GM08714 (cell line): ENCODE data around the gene ZC3HAV1L.
"Not testable (repeated sequence)": the region's sequence is repeated elsewhere in the genome, so short reads cannot be mapped to it uniquely, and the experiment has no call there.

ENCODE experiments used
- H3K4me3 ChIP-seq: fragments of 200-500 bp; sonication (Bioruptor generic); 2 replicates; pipeline ENCODE4 v1.5.1; 2014; ENCODE audit warnings: mild to moderate bottlenecking, low read length, inconsistent platforms
- ZNF274 ChIP-seq: IDR thresholded peaks from 2 replicates; pipeline ENCODE4 v1.6.1; 2012; ENCODE audit warnings: mild to moderate bottlenecking, low read depth, low read length

Gene ZC3HAV1L

GRCh38 chr7:139035586-139036353, at the start of gene ZC3HAV1L:
Gene ZC3HAV1L, minus strand, starts transcription at chr7:139036042. Its CDS starts 25 bp downstream, at chr7:139036017.
- TF ChIP-seq ZNF274 = no peak
- H3K4me3 ChIP-seq = peak within 1 kb of the TSS; percentile 75; the same call in 1 of the 2 replicates

- no peak for TF ChIP-seq ZNF274
- no peak overlapping the region for H3K4me3 ChIP-seq
Measured at GRCh38 chr7:139084709-139085108, 48.9 kb upstream of the ZC3HAV1L start.

- TF ChIP-seq ZNF274 = no peak
- no peak overlapping the region for H3K4me3 ChIP-seq
Measured at GRCh38 chr7:139081584-139081983, 45.7 kb upstream of the ZC3HAV1L start.

GRCh38 chr7:139080905-139081304, 45.1 kb upstream of the ZC3HAV1L start:
- no peak for TF ChIP-seq ZNF274

GRCh38 chr7:139079861-139080260, 44.0 kb upstream of the ZC3HAV1L start:
- no peak for TF ChIP-seq ZNF274

More at GRCh38 chr7:139080905-139081304, 45.1 kb upstream of the ZC3HAV1L start:
- no peak overlapping the region for H3K4me3 ChIP-seq

GRCh38 chr7:139078911-139079310, 43.1 kb upstream of the ZC3HAV1L start:
- no peak for TF ChIP-seq ZNF274
- H3K4me3 ChIP-seq = no peak overlapping the region

More at GRCh38 chr7:139079861-139080260, 44.0 kb upstream of the ZC3HAV1L start:
- no peak overlapping the region for H3K4me3 ChIP-seq

GRCh38 chr7:139078399-139078798, 42.6 kb upstream of the ZC3HAV1L start:
- no peak overlapping the region for H3K4me3 ChIP-seq
- no peak for TF ChIP-seq ZNF274

- not testable (repeated sequence) for H3K4me3 ChIP-seq
Measured at GRCh38 chr7:139077706-139078105, 41.9 kb upstream of the ZC3HAV1L start.

- TF ChIP-seq ZNF274 = no peak
- H3K4me3 ChIP-seq = no peak overlapping the region
Measured at GRCh38 chr7:139075871-139076686, 40.2 kb upstream of the ZC3HAV1L start.

GRCh38 chr7:139075031-139075652, 39.3 kb upstream of the ZC3HAV1L start:
- TF ChIP-seq ZNF274 = no peak
- no peak overlapping the region for H3K4me3 ChIP-seq

GRCh38 chr7:139072796-139073195, 37.0 kb upstream of the ZC3HAV1L start:
- TF ChIP-seq ZNF274 = no peak
- H3K4me3 ChIP-seq = no peak overlapping the region

GRCh38 chr7:139071680-139072079, 35.8 kb upstream of the ZC3HAV1L start:
- H3K4me3 ChIP-seq = no peak overlapping the region
- TF ChIP-seq ZNF274 = no peak

- no peak overlapping the region for H3K4me3 ChIP-seq
- TF ChIP-seq ZNF274 = no peak
Measured at GRCh38 chr7:139068544-139069399, 32.9 kb upstream of the ZC3HAV1L start.

- no peak overlapping the region for H3K4me3 ChIP-seq
- no peak for TF ChIP-seq ZNF274
Measured at GRCh38 chr7:139066315-139066714, 30.5 kb upstream of the ZC3HAV1L start.
